ENCODE measurements around the gene ZNF280A. TPM values are rescaled to one million over a fixed set of nuclear protein-coding genes. Genes with fewer than 3 reads are reported as not detected.

Gene ZNF280A
- total RNA-seq, 1 donor from 2014 or later, result not detected

DNA sequence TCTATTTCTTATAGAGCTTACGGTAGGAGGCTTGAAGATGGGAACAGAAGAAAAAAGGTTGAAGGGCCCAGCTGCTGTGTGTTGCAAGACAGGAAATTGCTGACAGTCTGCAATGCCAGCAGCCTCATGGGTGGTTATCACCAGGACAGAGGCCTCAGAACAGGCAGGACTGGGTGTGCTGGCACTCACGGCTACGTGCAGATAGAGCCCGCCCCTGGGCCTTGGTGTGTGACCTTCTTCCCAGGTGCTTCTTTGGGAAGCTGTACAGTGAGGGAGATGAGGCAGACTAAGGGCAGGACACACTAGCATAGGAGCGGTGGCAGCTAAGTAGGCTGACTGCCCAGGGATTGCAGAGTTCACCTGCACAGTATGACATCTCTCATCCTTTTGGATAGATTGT is 26.4 kb upstream of the ZNF280A start:
- no peak for ATAC-seq (ENCODE audit: low read depth)
- DNase-seq, result no peak
- no peaks in the 10 kb centered on the region for H3K9me3 Mint-ChIP-seq
- no peak for TF ChIP-seq CTCF (IDR thresholded peaks at IDR 0.05)
- H3K27ac Mint-ChIP-seq, result no peak overlapping the region
- no peak overlapping the region for H3K4me3 Mint-ChIP-seq
- ChIA-PET CTCF (no interaction called here), POLR2A (no interaction called here)
- H3K27me3 Mint-ChIP-seq, result no peaks in the 10 kb centered on the region
- no peaks in the 10 kb centered on the region for H3K36me3 Mint-ChIP-seq (ENCODE audit: low read depth)
- peaks cover 10% of the 10 kb centered on the region for H3K4me1 Mint-ChIP-seq
- intact Hi-C loops (cut with micrococcal nuclease), result no loop called here

GRCh38 chr22:22545084-22545483 is 25.0 kb upstream of the ZNF280A start:
- CTCF ChIA-PET, result no interaction called here
- intact Hi-C loops (cut with micrococcal nuclease), result no loop called here
- Mint-ChIP-seq H3K4me3 (no peak overlapping the region), H3K9me3 (no peaks in the 10 kb centered on the region), H3K36me3 (ENCODE audit: low read depth) (no peaks in the 10 kb centered on the region), H3K4me1 (peaks cover 10% of the 10 kb centered on the region), H3K27me3 (no peaks in the 10 kb centered on the region), H3K27ac (no peak overlapping the region)
- ATAC-seq (ENCODE audit: low read depth) (no peak), DNase-seq (no peak)
- no peak for TF ChIP-seq CTCF (IDR thresholded peaks at IDR 0.05)
- POLR2A ChIA-PET, result no interaction called here

GRCh38 chr22:22538226-22538989 is 18.3 kb upstream of the ZNF280A start:
- H3K4me3 Mint-ChIP-seq, result no peak overlapping the region
- ChIA-PET CTCF (interaction anchor here (0.6 kb wide), 1 partner anchor 20 kb away, joined by 4 read pairs; no protein-coding TSS in a partner anchor), POLR2A (no interaction called here)
- H3K27ac Mint-ChIP-seq, result no peak overlapping the region
- H3K36me3 Mint-ChIP-seq (ENCODE audit: low read depth), result no peaks in the 10 kb centered on the region
- no peaks in the 10 kb centered on the region for H3K27me3 Mint-ChIP-seq
- DNase-seq, result no peak
- no peak for TF ChIP-seq CTCF (IDR thresholded peaks at IDR 0.05)
- intact Hi-C loops (cut with micrococcal nuclease), result no loop called here
- ATAC-seq (ENCODE audit: low read depth), result no peak
- H3K9me3 Mint-ChIP-seq, result no peaks in the 10 kb centered on the region
- H3K4me1 Mint-ChIP-seq, result no peaks in the 10 kb centered on the region

DNA sequence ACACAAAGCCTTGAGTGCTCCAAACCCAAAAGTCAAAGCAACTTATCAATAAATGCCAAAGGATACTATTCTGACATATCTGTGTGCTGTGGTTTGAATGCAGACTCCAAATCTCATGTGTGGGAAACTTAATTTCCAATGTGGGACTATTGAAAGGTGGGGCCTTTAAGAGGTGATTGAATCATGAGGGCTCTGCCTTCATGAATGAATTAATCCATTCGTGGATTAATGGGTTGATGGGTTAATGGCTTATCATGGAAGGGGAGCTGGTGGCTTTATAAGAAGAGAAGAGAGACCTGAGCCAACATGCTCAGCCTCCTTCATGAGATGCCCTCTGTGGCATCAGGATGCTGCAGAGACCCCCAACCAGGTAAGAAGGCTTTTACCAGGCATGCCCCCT is 16.8 kb upstream of the ZNF280A start:
- DNase-seq, result no peak
- H3K4me1 Mint-ChIP-seq, result no peaks in the 10 kb centered on the region
- no peak overlapping the region for H3K4me3 Mint-ChIP-seq
- H3K27me3 Mint-ChIP-seq, result peaks cover 2% of the 10 kb centered on the region
- no peak for ATAC-seq (ENCODE audit: low read depth)
- ChIA-PET CTCF (no interaction called here), POLR2A (no interaction called here)
- intact Hi-C loops (cut with micrococcal nuclease), result no loop called here
- no peaks in the 10 kb centered on the region for H3K36me3 Mint-ChIP-seq (ENCODE audit: low read depth)
- H3K27ac Mint-ChIP-seq, result no peak overlapping the region
- no peak for TF ChIP-seq CTCF (IDR thresholded peaks at IDR 0.05)
- H3K9me3 Mint-ChIP-seq, result no peaks in the 10 kb centered on the region

- ChIA-PET POLR2A (no interaction called here), CTCF (no interaction called here)
- intact Hi-C loops (cut with micrococcal nuclease), result no loop called here
- no peak for ATAC-seq (ENCODE audit: low read depth)
- H3K9me3 Mint-ChIP-seq, result no peaks in the 10 kb centered on the region
- TF ChIP-seq CTCF (IDR thresholded peaks at IDR 0.05), result no peak
- peaks cover 2% of the 10 kb centered on the region for H3K27me3 Mint-ChIP-seq
- DNase-seq, result no peak
- no peak overlapping the region for H3K27ac Mint-ChIP-seq
- H3K36me3 Mint-ChIP-seq (ENCODE audit: low read depth), result no peaks in the 10 kb centered on the region
- no peaks in the 10 kb centered on the region for H3K4me1 Mint-ChIP-seq
- H3K4me3 Mint-ChIP-seq, result no peak overlapping the region
These were observed 16.4 kb upstream of the ZNF280A start for GRCh38 chr22:22536515-22536914.

All from activated B cell treated with CpG ODN at 0.5 μM for 24 hours (primary cell).